Panc1 (cell line): ENCODE data around the gene ZNF783. TPM values are rescaled to one million over a fixed set of nuclear protein-coding genes. Genes with fewer than 3 reads are reported as not detected.

Experiments used
- ATAC-seq: fragments of 200-7000 bp; cut with Tn5 transposase; 2 replicates; pipeline ENCODE4 v1.9.1; 2020; ENCODE audit warnings: mild to moderate bottlenecking, moderate library complexity
- BruUV-seq: library from RNA; stranded (reverse); fragments of 400-500 nt; replicated peaks from 2 replicates; lab custom pipeline; 2021; lab: Mats Ljungman, UMichigan
- CTCF ChIA-PET: fragments of 300-600 bp; sonication (Branson Sonifier 250); formaldehyde crosslinking; loops from one replicate; lab custom pipeline; 2022; ENCODE audit warnings: antibody characterized with exemption; lab: Charles Lee
- POLR2A ChIA-PET: fragments of 300-600 bp; sonication (Branson Sonifier 250); formaldehyde crosslinking; loops from one replicate; lab custom pipeline; 2022; ENCODE audit warnings: antibody characterized with exemption; lab: Charles Lee
- DNase-seq: peaks from one replicate; pipeline ENCODE4 v3.0.0-alpha.2; 2010; ENCODE audit warnings: low read depth, low spot score
- H3K27ac ChIP-seq: 2 replicates; pipeline ENCODE4 v1.5.1; 2011; ENCODE audit warnings: mild to moderate bottlenecking, low read length, inconsistent platforms
- H3K27me3 ChIP-seq: fragments of 200-500 bp; sonication (Bioruptor generic); 2 replicates; pipeline ENCODE4 v1.6.0; 2014; ENCODE audit warnings: low read length, inconsistent platforms; ENCODE audit not compliant: control insufficient read depth, insufficient read depth
- H3K36me3 ChIP-seq: fragments of 200-500 bp; sonication (Bioruptor generic); 2 replicates; pipeline ENCODE4 v1.5.1; 2014; ENCODE audit warnings: inconsistent platforms, mild to moderate bottlenecking, low read length, moderate library complexity; ENCODE audit not compliant: control insufficient read depth, insufficient read depth
- H3K4me1 ChIP-seq: 2 replicates; pipeline ENCODE4 v1.5.1; 2011; ENCODE audit warnings: inconsistent platforms, mild to moderate bottlenecking, low read length, moderate library complexity; ENCODE audit not compliant: control insufficient read depth, insufficient read depth
- H3K4me3 ChIP-seq, 2 experiments: 2 replicates each; pipeline ENCODE4 v1.5.1; 2011 to 2012; ENCODE audit warnings: low read depth in 2 of 2, low read length in 2 of 2, mild to moderate bottlenecking in 2 of 2, inconsistent platforms in 1 of 2, moderate library complexity in 1 of 2
- H3K9me3 ChIP-seq: fragments of 200-500 bp; sonication (Bioruptor generic); 2 replicates; pipeline ENCODE4 v1.5.1; 2014; ENCODE audit warnings: low read depth, mild to moderate bottlenecking, inconsistent platforms, low read length, moderate library complexity; ENCODE audit not compliant: control insufficient read depth, insufficient read depth
- CTCF ChIP-seq: fragments of 450-650 bp; IDR thresholded peaks from 2 replicates; pipeline ENCODE4 v1.5.1; 2017; ENCODE audit warnings: mild to moderate bottlenecking
- POLR2AphosphoS5 ChIP-seq: IDR thresholded peaks from 2 replicates; pipeline ENCODE4 v1.6.1; 2012; ENCODE audit warnings: mild to moderate bottlenecking, low read depth, low read length, moderate library complexity
- REST ChIP-seq, 2 experiments: IDR thresholded peaks; 2 replicates each; pipeline ENCODE4 v1.6.1; 2011 to 2012; ENCODE audit warnings: low read depth in 2 of 2, control low read depth in 1 of 2, low read length in 1 of 2, mild to moderate bottlenecking in 1 of 2, moderate library complexity in 1 of 2; ENCODE audit not compliant: insufficient read depth in 1 of 2
- SIN3A ChIP-seq: IDR thresholded peaks from 2 replicates; pipeline ENCODE4 v1.6.1; 2012; ENCODE audit warnings: low read depth, mild to moderate bottlenecking, low read length, moderate library complexity, borderline replicate concordance; ENCODE audit not compliant: insufficient read depth
- TCF7L2 ChIP-seq: IDR thresholded peaks from 2 replicates; pipeline ENCODE4 v1.6.1; 2011; ENCODE audit warnings: mild to moderate bottlenecking, low read depth, low read length, inconsistent platforms
- in situ Hi-C: cut with HindIII; loops from 2 replicates; pipeline ENCODE4 v1.10.0; 2016; ENCODE audit warnings: low sequenced_read_pairs, low pct_unique_long_range_greater_than_20kb
- intact Hi-C: fragments of 100-400 bp; cut with micrococcal nuclease; formaldehyde crosslinking; loops from one replicate; pipeline ENCODE4 v1.10.0; 2022; ENCODE audit not compliant: unreplicated experiment
- total RNA-seq: library from RNA; stranded (reverse); gene quantifications from one replicate; pipeline ENCODE4 v1.2.1, GENCODE V29; 2021; ENCODE audit not compliant: unreplicated experiment

ZNF783 gene
- total RNA-seq, 1 experiment from 2014 or later = 16.6 TPM

GRCh38 chr7:149252378-149252777 lies 9.6 kb upstream of the ZNF783 start:
- BruUV-seq = no TSS peak
- H3K27me3 ChIP-seq = no peaks in the 10 kb centered on the region
- no peak overlapping the region for H3K27ac ChIP-seq
- no peaks in the 10 kb centered on the region for H3K4me1 ChIP-seq
- ChIA-PET CTCF (interaction anchor here (0.7 kb wide), 1 partner anchor 16 kb away, joined by 8 read pairs; no protein-coding TSS in a partner anchor), POLR2A (interaction anchor here (0.6 kb wide), 1 partner anchor 594 kb away, joined by 3 read pairs; no protein-coding TSS in a partner anchor)
- TF ChIP-seq CTCF (no peak), POLR2AphosphoS5 (no peak), REST (IDR thresholded peaks at IDR 0.05; ENCODE audit: insufficient read depth in 1 of 2, low read depth in 2 of 2, low read length in 1 of 2) (no peak), SIN3A (no peak), TCF7L2 (no peak)
- intact Hi-C loops (no loop called here), in situ Hi-C loops (no loop called here)
- H3K36me3 ChIP-seq = no peaks in the 10 kb centered on the region
- ATAC-seq (no peak), DNase-seq (no peak)
- no peak overlapping the region for H3K4me3 ChIP-seq
- no peaks in the 10 kb centered on the region for H3K9me3 ChIP-seq

- Histone ChIP-seq H3K36me3 (no peaks in the 10 kb centered on the region), H3K27me3 (no peaks in the 10 kb centered on the region), H3K27ac (no peak overlapping the region), H3K4me1 (no peaks in the 10 kb centered on the region), H3K9me3 (no peaks in the 10 kb centered on the region), H3K4me3 (no peak overlapping the region)
- ChIA-PET CTCF (no interaction called here), POLR2A (no interaction called here)
- TF ChIP-seq REST (IDR thresholded peaks at IDR 0.05; ENCODE audit: insufficient read depth in 1 of 2, low read depth in 2 of 2, low read length in 1 of 2) (no peak), TCF7L2 (no peak), POLR2AphosphoS5 (no peak), CTCF (no peak), SIN3A (no peak)
- DNase-seq (no peak), ATAC-seq (no peak)
- in situ Hi-C loops = no loop called here
- no TSS peak for BruUV-seq
- intact Hi-C loops = no loop called here
Observed at GRCh38 chr7:149253665-149254064, 8.3 kb upstream of the ZNF783 start.
